ENCODE results near the gene ARHGAP26. TPM values are rescaled to one million over a fixed set of nuclear protein-coding genes. Genes with fewer than 3 reads are reported as not detected.

ARHGAP26 gene
- total and polyA plus RNA-seq, 9 donors, result 1.9 to 47.1 (median 12.0) TPM

- 68 to 81% (median 75%) methylated on average over 6 of the region's 6 CpGs for WGBS, 3 donors
- no peak overlapping the region for H3K27ac ChIP-seq
- no peaks in the 10 kb centered on the region for H3K9me3 ChIP-seq
- no peak for DNase-seq
- no peak overlapping the region for H3K4me3 ChIP-seq
- TF ChIP-seq POLR2A (IDR thresholded peaks at IDR 0.05) (no peak), EP300 (IDR thresholded peaks at IDR 0.05) (no peak)
- TF ChIP-seq, protein P1, sequence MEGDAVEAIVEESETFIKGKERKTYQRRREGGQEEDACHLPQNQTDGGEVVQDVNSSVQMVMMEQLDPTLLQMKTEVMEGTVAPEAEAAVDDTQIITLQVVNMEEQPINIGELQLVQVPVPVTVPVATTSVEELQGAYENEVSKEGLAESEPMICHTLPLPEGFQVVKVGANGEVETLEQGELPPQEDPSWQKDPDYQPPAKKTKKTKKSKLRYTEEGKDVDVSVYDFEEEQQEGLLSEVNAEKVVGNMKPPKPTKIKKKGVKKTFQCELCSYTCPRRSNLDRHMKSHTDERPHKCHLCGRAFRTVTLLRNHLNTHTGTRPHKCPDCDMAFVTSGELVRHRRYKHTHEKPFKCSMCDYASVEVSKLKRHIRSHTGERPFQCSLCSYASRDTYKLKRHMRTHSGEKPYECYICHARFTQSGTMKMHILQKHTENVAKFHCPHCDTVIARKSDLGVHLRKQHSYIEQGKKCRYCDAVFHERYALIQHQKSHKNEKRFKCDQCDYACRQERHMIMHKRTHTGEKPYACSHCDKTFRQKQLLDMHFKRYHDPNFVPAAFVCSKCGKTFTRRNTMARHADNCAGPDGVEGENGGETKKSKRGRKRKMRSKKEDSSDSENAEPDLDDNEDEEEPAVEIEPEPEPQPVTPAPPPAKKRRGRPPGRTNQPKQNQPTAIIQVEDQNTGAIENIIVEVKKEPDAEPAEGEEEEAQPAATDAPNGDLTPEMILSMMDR (IDR thresholded peaks at IDR 0.05), result no peak
- intact Hi-C loops (cut with DNase I), result no loop called here
- H3K27me3 ChIP-seq, result no peaks in the 10 kb centered on the region
- H3K36me3 ChIP-seq, result no peaks in the 10 kb centered on the region
- no peaks in the 10 kb centered on the region for H3K4me1 ChIP-seq (ENCODE audit: insufficient read depth)
Measured at GRCh38 chr5:142807372-142807911, 37.3 kb downstream of the ARHGAP26 start.

DNA sequence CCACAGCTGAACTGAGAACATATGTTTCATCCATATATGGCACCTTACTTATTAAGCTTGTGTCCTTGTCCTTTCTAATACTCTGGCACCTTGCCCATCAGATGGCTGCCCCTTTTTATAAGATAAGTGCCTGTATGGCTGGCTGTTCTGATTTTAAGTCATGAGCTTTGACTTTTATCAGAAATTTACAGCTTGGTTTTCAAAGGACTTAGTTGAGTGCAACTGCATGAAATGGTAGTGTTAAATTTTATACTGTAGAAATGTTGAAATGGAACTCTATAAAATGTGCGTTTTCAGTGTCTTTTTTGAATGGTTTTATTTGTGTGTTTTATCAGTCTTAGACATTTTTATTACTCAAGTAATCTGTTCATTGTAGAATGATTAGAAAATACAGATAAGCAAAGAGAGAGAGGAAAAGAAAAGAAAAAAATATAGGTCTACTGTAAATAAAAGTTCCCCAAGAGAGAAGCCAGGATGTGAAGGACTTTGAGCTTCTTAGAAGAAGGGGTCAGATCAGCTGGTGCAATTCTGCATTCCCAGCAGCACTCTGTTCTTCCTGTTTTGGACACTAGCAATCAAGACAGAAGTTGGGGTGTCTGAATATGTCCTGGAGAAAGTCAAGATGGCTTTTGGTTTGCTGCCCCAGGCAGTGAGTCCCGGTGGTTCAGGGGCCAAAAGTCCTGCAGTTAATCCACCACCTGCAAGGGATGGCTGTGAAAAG lies 38.9 kb downstream of the ARHGAP26 start:
- no peak overlapping the region for H3K4me3 ChIP-seq
- H3K36me3 ChIP-seq, result no peaks in the 10 kb centered on the region
- 54 to 63% (median 61%) methylated on average over 2 of the region's 2 CpGs for WGBS, 3 donors
- no peaks in the 10 kb centered on the region for H3K27me3 ChIP-seq
- no peaks in the 10 kb centered on the region for H3K9me3 ChIP-seq
- no peak overlapping the region for H3K27ac ChIP-seq
- DNase-seq, result no peak
- H3K4me1 ChIP-seq (ENCODE audit: insufficient read depth), result no peaks in the 10 kb centered on the region
- TF ChIP-seq, protein P1 (IDR thresholded peaks at IDR 0.05), result no peak
- TF ChIP-seq POLR2A (IDR thresholded peaks at IDR 0.05) (no peak), EP300 (IDR thresholded peaks at IDR 0.05) (no peak)
- intact Hi-C loops (cut with DNase I), result no loop called here

DNA sequence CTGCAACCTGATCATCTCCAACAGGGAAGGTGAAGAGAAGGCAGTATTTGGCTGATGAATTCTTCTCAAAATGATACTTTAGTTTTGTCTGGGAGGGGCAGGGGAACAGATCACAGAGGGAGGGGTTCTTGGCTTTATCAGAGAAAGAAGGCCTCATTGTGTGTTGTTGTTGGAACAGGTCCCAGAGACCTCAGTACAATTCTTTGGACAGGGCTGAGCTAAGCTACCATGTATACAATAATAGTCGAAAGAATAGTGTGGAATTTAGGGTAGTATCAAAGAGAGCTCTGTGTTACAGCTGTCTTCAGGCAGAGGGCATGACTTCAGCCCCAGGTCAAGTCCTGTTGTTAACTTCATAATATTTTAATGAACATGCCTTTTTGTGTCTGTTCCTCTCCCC lies 39.9 kb downstream of the ARHGAP26 start:
- intact Hi-C loops (cut with DNase I), result no loop called here
- 13 to 19% (median 18%) methylated on average over 1 of the region's 1 CpG for WGBS, 3 donors
- no peaks in the 10 kb centered on the region for H3K4me1 ChIP-seq (ENCODE audit: insufficient read depth)
- no peaks in the 10 kb centered on the region for H3K9me3 ChIP-seq
- DNase-seq, result no peak
- H3K27me3 ChIP-seq, result no peaks in the 10 kb centered on the region
- no peak overlapping the region for H3K4me3 ChIP-seq
- H3K27ac ChIP-seq, result no peak overlapping the region
- TF ChIP-seq, protein P1 (IDR thresholded peaks at IDR 0.05), result no peak
- TF ChIP-seq POLR2A (IDR thresholded peaks at IDR 0.05), result no peak
- TF ChIP-seq EP300 (IDR thresholded peaks at IDR 0.05), result no peak
- H3K36me3 ChIP-seq, result no peaks in the 10 kb centered on the region

GRCh38 chr5:142810743-142811290 lies 40.6 kb downstream of the ARHGAP26 start:
- TF ChIP-seq, protein P1 (IDR thresholded peaks at IDR 0.05), result no peak
- TF ChIP-seq EP300 (IDR thresholded peaks at IDR 0.05) (no peak), POLR2A (IDR thresholded peaks at IDR 0.05) (no peak)
- DNase-seq, result no peak
- H3K27ac ChIP-seq, result no peak overlapping the region
- H3K27me3 ChIP-seq, result no peaks in the 10 kb centered on the region
- WGBS, 3 donors, result 76 to 89% (median 85%) methylated on average over 6 of the region's 6 CpGs
- H3K9me3 ChIP-seq, result no peaks in the 10 kb centered on the region
- no peaks in the 10 kb centered on the region for H3K4me1 ChIP-seq (ENCODE audit: insufficient read depth)
- H3K36me3 ChIP-seq, result no peaks in the 10 kb centered on the region
- intact Hi-C loops (cut with DNase I), result no loop called here
- H3K4me3 ChIP-seq, result no peak overlapping the region
